Left lung (tissue), 10 donors: Measurements from ENCODE around the gene FLT4. TPM values are rescaled to one million over a fixed set of nuclear protein-coding genes. Genes with fewer than 3 reads are reported as not detected.

Experiments
- ATAC-seq: fragments of 200-7000 bp; cut with Tn5 transposase; one replicate; pipeline ENCODE4 v1.9.1; 2020; ENCODE audit warnings: moderate library complexity
- DNase-seq, 4 donors: peaks; one replicate each; pipeline ENCODE4 v3.0.0-alpha.2; 2013 to 2020
- H3K27ac ChIP-seq, 2 donors: fragments of 200-600 bp; sonication (generic) in 1 of 2; one replicate each; pipeline versions ENCODE4 v1.5.0 to v1.8.0; 2020 to 2021
- H3K27me3 ChIP-seq, 2 donors: fragments of 200-600 bp; sonication (generic) in 1 of 2; one replicate each; pipeline versions ENCODE4 v1.5.0 to v1.8.0; 2020 to 2021
- H3K36me3 ChIP-seq, 2 donors: fragments of 200-600 bp; sonication (generic) in 1 of 2; one replicate each; pipeline versions ENCODE4 v1.5.0 to v1.8.0; 2020 to 2021
- H3K4me1 ChIP-seq, 2 donors: fragments of 200-600 bp; one replicate each; pipeline ENCODE4 v1.8.0; 2021
- H3K4me3 ChIP-seq, 2 donors: fragments of 200-600 bp; sonication (generic) in 1 of 2; one replicate each; pipeline versions ENCODE4 v1.5.0 to v1.8.0; 2020 to 2021; ENCODE audit warnings: mild to moderate bottlenecking in 1 of 2
- H3K9me3 ChIP-seq, 2 donors: fragments of 200-600 bp; sonication (generic) in 1 of 2; one replicate each; pipeline versions ENCODE4 v1.5.0 to v1.8.0; 2020 to 2021
- intact Hi-C, 2 donors: fragments of 100-400 bp; cut with DNase I; formaldehyde crosslinking; loops; one replicate each; pipeline versions ENCODE4 v1.11.2 to v1.14.2; 2022
- polyA plus RNA-seq, 6 donors: library from polyadenylated mRNA; unstranded; fragments of 120-200 nt; gene quantifications; one replicate each; pipeline ENCODE4 v1.2.1, GENCODE V29; 2013; ENCODE audit not compliant: insufficient read length in 6 of 6
- total RNA-seq, 2 donors: library from RNA; stranded (reverse); fragmentation: NEBNext Ultra II Directional; extraction: Animal tissue kit (Norgen Biotek cat#: 25700); gene quantifications; one replicate each; pipeline ENCODE4 v1.2.1, GENCODE V29; 2021
- TF ChIP-seq, protein P1 (sequence below), 2 donors: fragments of 200-600 bp; sonication (generic) in 1 of 2; IDR thresholded peaks; one replicate each; pipeline versions ENCODE4 v1.5.0 to v1.8.0; 2021; ENCODE audit warnings: antibody characterized with exemption in 2 of 2
- donor health status: DM: no; HTN: yes; CAD: no.
- donor health status: DM: no; HTN: no; CAD: no.

FLT4 gene
- total and polyA plus RNA-seq, 8 donors, result 21.7 to 48.5 (median 38.2) TPM

DNA sequence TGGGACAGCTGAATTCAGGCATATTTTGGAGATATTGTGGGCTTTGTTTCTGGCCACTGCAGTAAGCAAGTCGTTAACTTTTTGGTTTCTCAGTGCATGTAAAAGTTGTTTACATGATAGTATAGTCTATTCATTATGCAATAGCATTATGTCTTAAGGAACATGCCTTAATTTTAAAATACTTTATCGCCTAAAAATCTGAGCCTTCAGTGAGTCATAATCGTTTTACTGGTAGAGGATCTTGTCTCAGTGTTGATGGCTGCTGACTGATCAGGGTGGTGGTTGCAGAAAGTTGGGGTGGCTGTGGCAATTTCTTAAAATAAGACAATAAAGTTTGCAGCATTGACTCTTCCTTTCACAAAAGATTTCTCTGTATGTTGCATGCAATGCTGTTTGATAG lies 63.2 kb downstream of the FLT4 start:
- H3K36me3 ChIP-seq, result no peaks in the 10 kb centered on the region
- no peak overlapping the region for H3K4me3 ChIP-seq
- H3K27me3 ChIP-seq, result peaks cover 21 to 44% of the 10 kb centered on the region in 2 donors
- intact Hi-C loops, result no loop called here
- ATAC-seq, result no peak
- no peak for DNase-seq
- TF ChIP-seq, protein P1, sequence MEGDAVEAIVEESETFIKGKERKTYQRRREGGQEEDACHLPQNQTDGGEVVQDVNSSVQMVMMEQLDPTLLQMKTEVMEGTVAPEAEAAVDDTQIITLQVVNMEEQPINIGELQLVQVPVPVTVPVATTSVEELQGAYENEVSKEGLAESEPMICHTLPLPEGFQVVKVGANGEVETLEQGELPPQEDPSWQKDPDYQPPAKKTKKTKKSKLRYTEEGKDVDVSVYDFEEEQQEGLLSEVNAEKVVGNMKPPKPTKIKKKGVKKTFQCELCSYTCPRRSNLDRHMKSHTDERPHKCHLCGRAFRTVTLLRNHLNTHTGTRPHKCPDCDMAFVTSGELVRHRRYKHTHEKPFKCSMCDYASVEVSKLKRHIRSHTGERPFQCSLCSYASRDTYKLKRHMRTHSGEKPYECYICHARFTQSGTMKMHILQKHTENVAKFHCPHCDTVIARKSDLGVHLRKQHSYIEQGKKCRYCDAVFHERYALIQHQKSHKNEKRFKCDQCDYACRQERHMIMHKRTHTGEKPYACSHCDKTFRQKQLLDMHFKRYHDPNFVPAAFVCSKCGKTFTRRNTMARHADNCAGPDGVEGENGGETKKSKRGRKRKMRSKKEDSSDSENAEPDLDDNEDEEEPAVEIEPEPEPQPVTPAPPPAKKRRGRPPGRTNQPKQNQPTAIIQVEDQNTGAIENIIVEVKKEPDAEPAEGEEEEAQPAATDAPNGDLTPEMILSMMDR (IDR thresholded peaks at IDR 0.05), result no peak
- no peaks in the 10 kb centered on the region for H3K9me3 ChIP-seq
- H3K4me1 ChIP-seq, result peaks cover 10 to 17% of the 10 kb centered on the region in 2 donors
- no peak overlapping the region for H3K27ac ChIP-seq

DNA sequence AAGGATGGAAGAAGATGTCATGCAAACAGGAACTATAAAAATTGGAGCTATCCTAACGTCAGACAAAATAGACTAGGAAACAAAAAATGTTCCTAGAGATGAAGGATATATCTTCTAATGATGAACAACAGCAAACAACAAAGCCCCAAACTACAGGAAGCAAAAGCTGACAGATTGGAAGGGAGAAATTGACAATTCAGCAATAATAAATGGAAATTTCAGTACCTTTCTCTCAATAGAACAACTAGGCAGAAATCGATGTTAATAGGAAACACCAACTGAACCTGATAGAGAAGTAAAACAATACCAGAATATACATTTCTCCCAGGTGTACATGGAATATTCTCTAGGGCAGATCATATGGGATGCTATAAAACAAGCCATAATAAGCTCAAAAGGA lies 65.7 kb downstream of the FLT4 start:
- TF ChIP-seq, protein P1 (IDR thresholded peaks at IDR 0.05), result no peak
- Histone ChIP-seq H3K4me3 (no peak overlapping the region), H3K36me3 (no peaks in the 10 kb centered on the region), H3K9me3 (no peaks in the 10 kb centered on the region), H3K4me1 (no peaks in the 10 kb centered on the region), H3K27ac (no peak overlapping the region), H3K27me3 (peaks cover 0 to 19% of the 10 kb centered on the region in 2 donors)
- intact Hi-C loops, result no loop called here
- DNase-seq, result no peak
- ATAC-seq, result no peak

DNA sequence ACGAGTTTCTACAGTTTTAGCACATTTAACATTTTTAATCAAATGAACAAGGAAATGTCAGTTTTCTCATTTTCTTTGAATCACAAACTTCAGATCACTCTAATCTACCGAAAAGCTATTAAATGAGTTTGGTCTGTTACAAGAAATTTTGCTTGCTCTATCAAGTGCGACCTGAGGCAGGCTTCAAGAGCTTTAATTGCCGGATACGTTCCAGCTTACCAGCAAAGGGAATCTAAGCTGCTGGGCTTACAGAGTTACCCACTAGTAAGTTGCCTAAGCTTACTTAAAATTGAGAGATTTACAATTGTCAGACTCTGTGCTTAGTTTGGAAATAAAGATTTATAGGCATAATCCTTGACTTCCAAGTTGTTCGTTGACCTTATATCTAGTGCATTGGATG lies 68.7 kb downstream of the FLT4 start:
- DNase-seq (no peak), ATAC-seq (no peak)
- no peak overlapping the region for H3K4me3 ChIP-seq
- H3K4me1 ChIP-seq, result no peaks in the 10 kb centered on the region
- intact Hi-C loops, result no loop called here
- TF ChIP-seq, protein P1 (IDR thresholded peaks at IDR 0.05), result no peak
- H3K27ac ChIP-seq, result no peak overlapping the region
- no peaks in the 10 kb centered on the region for H3K9me3 ChIP-seq
- peaks cover 0 to 23% of the 10 kb centered on the region in 2 donors for H3K36me3 ChIP-seq
- peaks cover 0 to 5% of the 10 kb centered on the region in 2 donors for H3K27me3 ChIP-seq

DNA sequence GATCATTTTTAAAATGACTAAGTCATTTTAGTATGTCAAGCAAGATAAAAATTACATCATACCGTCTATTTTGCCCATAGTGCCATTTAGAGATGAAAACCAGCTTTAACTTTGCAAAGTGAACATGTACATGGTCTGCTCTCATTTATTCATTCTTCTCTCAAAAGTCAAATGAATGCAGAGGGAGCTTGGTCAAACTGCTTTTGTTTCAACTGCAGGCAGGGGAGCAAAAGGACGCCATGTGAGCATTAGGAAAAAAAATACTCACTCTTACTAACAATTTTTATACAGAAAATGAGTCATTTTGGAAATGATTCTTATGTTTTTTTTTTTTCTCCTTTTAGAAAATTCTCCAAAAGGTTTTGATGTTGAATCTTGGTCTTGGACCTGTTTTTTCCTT lies 73.8 kb downstream of the FLT4 start:
- Histone ChIP-seq H3K9me3 (no peaks in the 10 kb centered on the region), H3K27ac (no peak overlapping the region), H3K27me3 (no peaks in the 10 kb centered on the region), H3K4me3 (no peak overlapping the region), H3K36me3 (peaks cover 0 to 65% of the 10 kb centered on the region in 2 donors), H3K4me1 (no peaks in the 10 kb centered on the region)
- intact Hi-C loops, result no loop called here
- DNase-seq, result no peak
- no peak for ATAC-seq
- TF ChIP-seq, protein P1 (IDR thresholded peaks at IDR 0.05), result no peak

DNA sequence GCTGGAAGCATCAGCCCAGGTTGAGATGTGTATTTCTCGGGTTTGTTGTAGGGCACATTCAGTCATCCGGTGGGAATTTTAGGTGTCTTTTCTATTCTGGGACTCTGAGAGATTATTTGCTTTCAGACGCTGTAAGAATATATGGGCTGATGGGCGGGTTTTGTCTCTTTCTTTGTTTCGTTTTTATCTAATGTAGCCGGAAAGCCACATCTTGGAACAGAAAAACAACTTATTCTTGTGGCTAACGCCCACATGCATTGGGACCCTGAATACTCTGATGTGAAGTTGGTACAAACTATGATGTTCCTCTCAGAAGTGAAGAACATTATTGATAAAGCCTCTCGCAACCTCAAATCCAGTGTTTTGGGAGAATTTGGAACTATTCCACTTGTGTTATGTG lies 80.5 kb downstream of the FLT4 start:
- H3K4me1 ChIP-seq, result no peaks in the 10 kb centered on the region
- no peaks in the 10 kb centered on the region for H3K27me3 ChIP-seq
- H3K36me3 ChIP-seq, result peaks cover 0 to 78% of the 10 kb centered on the region in 2 donors
- ATAC-seq (no peak), DNase-seq (no peak)
- H3K27ac ChIP-seq, result no peak overlapping the region
- TF ChIP-seq, protein P1 (IDR thresholded peaks at IDR 0.05), result no peak
- no peaks in the 10 kb centered on the region for H3K9me3 ChIP-seq
- intact Hi-C loops, result no loop called here
- no peak overlapping the region for H3K4me3 ChIP-seq
